KMS-11 (cell line): ENCODE measurements around the gene PEAR1.

ENCODE experiments used
- H2AFZ ChIP-seq: fragments of 200-600 bp; sonication (generic); 2 replicates; pipeline ENCODE4 v1.6.1; 2016; ENCODE audit warnings: antibody characterized with exemption, mixed run types, low read depth
- H3K27ac ChIP-seq: fragments of 200-600 bp; sonication (generic); 2 replicates; pipeline ENCODE4 v1.6.1; 2016; ENCODE audit warnings: mild to moderate bottlenecking, mixed run types
- H3K27me3 ChIP-seq: fragments of 200-600 bp; sonication (generic); 2 replicates; pipeline ENCODE4 v1.6.1; 2017; ENCODE audit warnings: mild to moderate bottlenecking, low read depth, mixed run types, moderate library complexity; ENCODE audit not compliant: insufficient read depth
- H3K36me3 ChIP-seq: fragments of 200-600 bp; sonication (generic); 2 replicates; pipeline ENCODE4 v1.6.1; 2017; ENCODE audit warnings: mild to moderate bottlenecking, mixed run types; ENCODE audit not compliant: insufficient read depth
- H3K4me1 ChIP-seq: fragments of 200-600 bp; sonication (generic); 2 replicates; pipeline ENCODE4 v1.6.1; 2016; ENCODE audit warnings: mild to moderate bottlenecking, low read depth, mixed run types; ENCODE audit not compliant: poor library complexity, severe bottlenecking
- H3K4me2 ChIP-seq: fragments of 200-600 bp; sonication (generic); 2 replicates; pipeline ENCODE4 v1.7.0; 2016; ENCODE audit warnings: mild to moderate bottlenecking, mixed run types
- H3K4me3 ChIP-seq: fragments of 200-600 bp; sonication (generic); IDR thresholded peaks from 2 replicates; pipeline ENCODE4 v1.6.1; 2017; ENCODE audit warnings: low read depth, low read length, mixed read lengths; ENCODE audit not compliant: insufficient read depth
- H3K79me2 ChIP-seq: fragments of 200-600 bp; sonication (generic); 2 replicates; pipeline ENCODE4 v1.6.1; 2016; ENCODE audit warnings: low read depth, mixed run types; ENCODE audit not compliant: insufficient read depth
- H3K9ac ChIP-seq: fragments of 200-600 bp; sonication (generic); 2 replicates; pipeline ENCODE4 v1.6.1; 2016; ENCODE audit warnings: mild to moderate bottlenecking, mixed run types
- H4K20me1 ChIP-seq: fragments of 200-600 bp; sonication (generic); 2 replicates; pipeline ENCODE4 v1.6.1; 2016; ENCODE audit warnings: mild to moderate bottlenecking, mixed run types; ENCODE audit not compliant: insufficient read depth
- TF ChIP-seq, protein P1 (sequence below): fragments of 200-600 bp; sonication (generic); conservative IDR thresholded peaks from 2 replicates; pipeline ENCODE4 v1.6.1; 2017; ENCODE audit warnings: low read depth, mild to moderate bottlenecking, antibody characterized with exemption, low read length, moderate library complexity, mixed read lengths

The PEAR1 gene

DNA sequence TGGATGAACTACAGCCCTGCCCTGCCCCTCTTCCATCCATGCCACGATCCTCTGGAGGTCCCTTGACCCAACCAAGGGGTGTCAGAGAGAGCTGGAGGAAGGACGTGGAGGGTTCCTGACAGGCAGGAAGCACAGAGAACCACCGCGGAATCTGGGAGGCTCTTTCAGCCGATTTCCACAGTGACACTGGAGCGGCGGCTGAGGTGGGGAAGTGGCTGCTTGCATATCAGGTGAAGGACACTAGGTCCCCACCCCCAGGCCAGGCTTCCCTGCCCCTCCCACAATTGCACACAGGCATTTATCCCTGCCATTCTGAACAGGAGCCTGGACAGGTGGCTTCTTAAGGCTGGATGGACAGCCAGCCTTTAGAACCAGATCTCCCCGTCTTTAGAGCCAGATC, 44.4 kb downstream of the PEAR1 start:
- no peaks in the 10 kb centered on the region for H4K20me1 ChIP-seq
- no peak overlapping the region for H3K27ac ChIP-seq
- no peaks in the 10 kb centered on the region for H3K79me2 ChIP-seq
- no peaks in the 10 kb centered on the region for H3K27me3 ChIP-seq
- H3K4me2 ChIP-seq, result no peak overlapping the region
- no peaks in the 10 kb centered on the region for H3K4me1 ChIP-seq
- no peak overlapping the region for H3K4me3 ChIP-seq
- TF ChIP-seq, protein P1, sequence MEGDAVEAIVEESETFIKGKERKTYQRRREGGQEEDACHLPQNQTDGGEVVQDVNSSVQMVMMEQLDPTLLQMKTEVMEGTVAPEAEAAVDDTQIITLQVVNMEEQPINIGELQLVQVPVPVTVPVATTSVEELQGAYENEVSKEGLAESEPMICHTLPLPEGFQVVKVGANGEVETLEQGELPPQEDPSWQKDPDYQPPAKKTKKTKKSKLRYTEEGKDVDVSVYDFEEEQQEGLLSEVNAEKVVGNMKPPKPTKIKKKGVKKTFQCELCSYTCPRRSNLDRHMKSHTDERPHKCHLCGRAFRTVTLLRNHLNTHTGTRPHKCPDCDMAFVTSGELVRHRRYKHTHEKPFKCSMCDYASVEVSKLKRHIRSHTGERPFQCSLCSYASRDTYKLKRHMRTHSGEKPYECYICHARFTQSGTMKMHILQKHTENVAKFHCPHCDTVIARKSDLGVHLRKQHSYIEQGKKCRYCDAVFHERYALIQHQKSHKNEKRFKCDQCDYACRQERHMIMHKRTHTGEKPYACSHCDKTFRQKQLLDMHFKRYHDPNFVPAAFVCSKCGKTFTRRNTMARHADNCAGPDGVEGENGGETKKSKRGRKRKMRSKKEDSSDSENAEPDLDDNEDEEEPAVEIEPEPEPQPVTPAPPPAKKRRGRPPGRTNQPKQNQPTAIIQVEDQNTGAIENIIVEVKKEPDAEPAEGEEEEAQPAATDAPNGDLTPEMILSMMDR, result no peak
- H3K9ac ChIP-seq, result no peak overlapping the region
- no peak overlapping the region for H2AFZ ChIP-seq
- H3K36me3 ChIP-seq, result no peaks in the 10 kb centered on the region

- H4K20me1 ChIP-seq, result no peaks in the 10 kb centered on the region
- H3K27me3 ChIP-seq, result no peaks in the 10 kb centered on the region
- H3K27ac ChIP-seq, result no peak overlapping the region
- no peaks in the 10 kb centered on the region for H3K79me2 ChIP-seq
- no peak overlapping the region for H3K4me3 ChIP-seq
- no peaks in the 10 kb centered on the region for H3K4me1 ChIP-seq
- H3K9ac ChIP-seq, result no peak overlapping the region
- TF ChIP-seq, protein P1, result no peak
- H3K36me3 ChIP-seq, result no peaks in the 10 kb centered on the region
- no peak overlapping the region for H3K4me2 ChIP-seq
- H2AFZ ChIP-seq, result no peak overlapping the region
Measured at GRCh38 chr1:156938813-156939212, 45.3 kb downstream of the PEAR1 start.

DNA sequence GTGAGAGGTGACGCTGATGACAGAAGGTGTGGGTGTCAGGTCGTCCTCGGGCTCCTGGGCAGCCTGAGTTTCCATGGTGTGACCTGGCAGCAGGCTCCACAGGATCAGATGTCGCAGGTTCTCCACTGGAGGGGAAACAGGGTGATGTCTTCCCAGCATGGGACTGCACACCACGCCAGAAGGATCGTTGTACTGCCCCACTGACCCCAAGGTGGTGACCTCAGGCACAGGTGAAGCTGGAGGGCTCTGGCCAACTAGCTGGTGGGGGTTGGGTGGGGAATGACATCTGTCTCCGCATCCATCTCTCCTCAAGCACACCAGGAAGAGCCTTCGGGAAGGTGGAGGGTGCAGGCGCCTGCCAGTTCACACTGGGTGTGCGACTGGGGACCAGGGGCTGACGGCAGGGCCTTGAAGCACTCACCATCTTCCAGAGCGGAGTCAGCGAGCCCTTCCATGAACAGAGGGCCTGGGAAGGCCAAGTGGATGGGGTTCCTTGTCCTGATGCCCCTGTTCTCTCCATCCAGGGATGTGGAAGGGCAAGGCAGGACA, 46.3 kb downstream of the PEAR1 start:
- Histone ChIP-seq H3K4me3 (no peak overlapping the region), H3K4me2 (no peak overlapping the region), H3K79me2 (no peaks in the 10 kb centered on the region), H2AFZ (no peak overlapping the region), H3K27me3 (no peaks in the 10 kb centered on the region), H3K9ac (no peak overlapping the region), H3K36me3 (no peaks in the 10 kb centered on the region), H3K4me1 (no peaks in the 10 kb centered on the region), H4K20me1 (no peaks in the 10 kb centered on the region), H3K27ac (no peak overlapping the region)
- TF ChIP-seq, protein P1, result no peak

GRCh38 chr1:156941675-156942074, 48.2 kb downstream of the PEAR1 start:
- Histone ChIP-seq H2AFZ (no peak overlapping the region), H3K27ac (no peak overlapping the region), H3K4me1 (no peaks in the 10 kb centered on the region), H3K79me2 (no peaks in the 10 kb centered on the region), H3K36me3 (no peaks in the 10 kb centered on the region), H3K4me2 (no peak overlapping the region), H3K4me3 (no peak overlapping the region), H3K27me3 (no peaks in the 10 kb centered on the region), H3K9ac (no peak overlapping the region), H4K20me1 (no peaks in the 10 kb centered on the region)
- TF ChIP-seq, protein P1, result no peak
